D721Med (cell line): Measurements from ENCODE around the gene MAN1A2.
"Not testable (repeated sequence)": the region's sequence is repeated elsewhere in the genome, so short reads cannot be mapped to it uniquely, and the experiment has no call there.

Experiments used
- DNase-seq: peaks from one replicate; pipeline ENCODE4 v3.0.0; 2011; ENCODE audit warnings: low spot score; ENCODE audit not compliant: insufficient read length
- FAIRE-seq: peaks from 2 replicates; lab custom pipeline; 2011; peaks lifted over from hg19 to GRCh38; lab: Jason Lieb, UNC
- TF ChIP-seq, protein P1 (sequence below): IDR thresholded peaks from 2 replicates; pipeline ENCODE4 v1.5.1; 2012; ENCODE audit warnings: mild to moderate bottlenecking, control low read depth; ENCODE audit not compliant: insufficient read depth; ENCODE audit errors: missing control alignments

The MAN1A2 gene

DNA sequence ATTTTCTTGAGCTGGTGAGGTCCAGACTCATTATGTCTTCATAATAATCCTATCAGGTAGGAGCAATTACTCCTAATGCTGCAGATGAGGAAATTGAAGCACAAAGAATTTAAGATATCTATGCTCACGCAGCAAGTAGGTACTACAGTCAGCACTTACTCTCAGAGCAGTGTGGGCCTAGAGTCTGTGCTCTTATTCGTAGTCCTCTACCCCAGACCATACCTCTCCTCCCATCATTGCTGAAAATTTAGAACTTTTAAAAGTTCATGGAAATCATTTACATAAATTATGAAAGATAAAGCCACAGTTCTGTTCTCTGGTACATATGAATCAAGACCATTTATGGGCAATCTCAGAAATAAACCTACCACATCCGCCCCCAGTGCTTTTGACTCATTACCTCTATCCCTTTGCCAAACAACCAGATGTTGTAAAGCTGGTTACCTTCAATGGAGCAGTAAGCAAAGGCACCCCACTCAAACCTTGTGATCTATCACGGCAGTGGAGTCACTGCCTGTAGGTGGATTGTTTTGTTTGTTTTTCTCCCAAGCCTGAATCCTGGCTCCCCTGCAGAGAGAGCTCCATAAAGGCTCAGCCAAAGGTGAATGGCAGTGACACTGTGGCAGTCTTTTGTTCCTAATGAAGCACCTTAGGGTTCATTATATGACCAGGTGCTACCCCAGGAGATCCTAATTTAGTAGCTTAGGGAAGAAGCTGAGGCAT is 20.9 kb upstream of the MAN1A2 start:
- FAIRE-seq (no peak), DNase-seq (no peak)

DNA sequence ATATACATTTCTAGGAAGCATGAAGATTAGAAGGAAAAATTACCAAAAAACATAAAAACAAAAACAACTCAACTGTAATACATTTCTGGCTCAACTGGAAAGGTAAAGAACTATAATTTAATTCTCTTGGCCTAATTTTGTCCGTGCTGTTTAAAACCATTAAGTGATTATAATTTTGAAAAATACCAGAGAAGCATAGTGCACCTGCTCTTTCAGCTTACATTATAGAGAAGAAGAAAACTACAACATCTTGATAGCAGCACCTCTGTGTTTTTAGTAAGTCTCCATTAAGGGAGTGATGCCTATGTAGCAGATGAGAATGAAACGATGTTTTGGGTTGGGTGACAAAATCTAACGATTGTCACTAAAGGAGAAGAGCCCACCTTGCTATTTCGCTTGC is 19.3 kb upstream of the MAN1A2 start:
- TF ChIP-seq, protein P1, sequence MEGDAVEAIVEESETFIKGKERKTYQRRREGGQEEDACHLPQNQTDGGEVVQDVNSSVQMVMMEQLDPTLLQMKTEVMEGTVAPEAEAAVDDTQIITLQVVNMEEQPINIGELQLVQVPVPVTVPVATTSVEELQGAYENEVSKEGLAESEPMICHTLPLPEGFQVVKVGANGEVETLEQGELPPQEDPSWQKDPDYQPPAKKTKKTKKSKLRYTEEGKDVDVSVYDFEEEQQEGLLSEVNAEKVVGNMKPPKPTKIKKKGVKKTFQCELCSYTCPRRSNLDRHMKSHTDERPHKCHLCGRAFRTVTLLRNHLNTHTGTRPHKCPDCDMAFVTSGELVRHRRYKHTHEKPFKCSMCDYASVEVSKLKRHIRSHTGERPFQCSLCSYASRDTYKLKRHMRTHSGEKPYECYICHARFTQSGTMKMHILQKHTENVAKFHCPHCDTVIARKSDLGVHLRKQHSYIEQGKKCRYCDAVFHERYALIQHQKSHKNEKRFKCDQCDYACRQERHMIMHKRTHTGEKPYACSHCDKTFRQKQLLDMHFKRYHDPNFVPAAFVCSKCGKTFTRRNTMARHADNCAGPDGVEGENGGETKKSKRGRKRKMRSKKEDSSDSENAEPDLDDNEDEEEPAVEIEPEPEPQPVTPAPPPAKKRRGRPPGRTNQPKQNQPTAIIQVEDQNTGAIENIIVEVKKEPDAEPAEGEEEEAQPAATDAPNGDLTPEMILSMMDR, result no peak
- DNase-seq (no peak), FAIRE-seq (no peak)

More for the DNA sequence above, 20.9 kb upstream of the MAN1A2 start:
- TF ChIP-seq, protein P1, result no peak

DNA sequence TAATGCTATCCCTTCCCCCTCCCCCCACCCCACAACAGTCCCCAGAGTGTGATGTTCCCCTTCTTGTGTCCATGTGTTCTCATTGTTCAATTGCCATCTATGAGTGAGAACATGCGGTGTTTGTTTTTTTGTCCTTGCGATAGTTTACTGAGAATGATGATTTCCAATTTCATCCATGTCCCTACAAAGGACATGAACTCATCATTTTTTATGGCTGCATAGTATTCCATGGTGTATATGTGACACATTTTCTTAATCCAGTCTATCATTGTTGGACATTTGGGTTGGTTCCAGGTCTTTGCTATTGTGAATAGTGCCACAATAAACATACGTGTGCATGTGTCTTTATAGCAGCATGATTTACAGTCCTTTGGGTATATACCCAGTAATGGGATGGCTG is 14.6 kb upstream of the MAN1A2 start:
- not testable (repeated sequence) for DNase-seq, FAIRE-seq

DNA sequence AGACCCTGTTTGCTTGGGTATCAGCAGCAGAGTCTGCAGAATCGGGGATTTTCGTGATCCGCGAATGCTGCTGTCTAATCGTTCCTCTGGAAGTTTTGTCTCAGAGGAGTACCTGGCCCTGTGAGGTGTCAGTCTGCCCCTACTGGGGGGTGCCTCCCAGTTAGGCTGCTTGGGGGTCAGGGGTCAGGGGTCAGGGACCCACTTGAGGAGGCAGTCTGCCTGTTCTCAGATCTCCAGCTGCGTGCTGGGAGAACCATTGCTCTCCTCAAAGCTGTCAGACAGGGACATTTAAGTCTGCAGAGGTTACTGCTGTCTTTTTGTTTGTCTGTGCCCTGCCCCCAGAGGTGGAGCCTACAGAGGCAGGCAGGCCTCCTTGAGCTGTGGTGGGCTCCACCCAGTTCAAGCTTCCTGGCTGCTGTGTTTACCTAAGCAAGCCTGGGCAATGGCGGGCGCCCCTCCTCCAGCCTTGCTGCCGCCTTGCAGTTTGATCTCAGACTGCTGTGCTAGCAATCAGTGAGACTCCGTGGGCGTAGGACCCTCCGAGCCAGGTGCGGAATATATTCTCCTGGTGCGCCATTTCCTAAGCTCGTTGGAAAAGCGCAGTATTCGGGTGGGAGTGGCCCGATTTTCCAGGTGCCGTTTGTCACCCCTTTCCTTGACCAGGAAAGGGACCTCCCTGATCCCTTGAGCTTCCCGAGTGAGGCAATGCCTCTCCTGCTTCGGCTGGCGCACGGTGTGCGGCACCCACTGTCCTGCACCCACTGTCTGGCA is 9.2 kb upstream of the MAN1A2 start:
- DNase-seq, FAIRE-seq: not testable (repeated sequence)

DNA sequence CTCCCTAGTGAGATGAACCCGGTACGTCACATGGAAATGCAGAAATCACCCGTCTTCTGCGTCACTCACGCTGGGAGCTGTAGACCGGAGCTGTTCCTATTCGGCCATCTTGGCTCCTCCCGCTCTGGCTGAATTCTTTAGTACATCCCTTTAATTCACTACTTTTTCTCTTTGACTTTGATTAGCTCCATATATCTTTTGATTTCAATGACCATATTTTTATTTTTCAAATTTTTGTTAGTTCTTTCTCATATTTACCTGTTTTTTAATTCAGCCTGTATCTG is 8.7 kb upstream of the MAN1A2 start:
- DNase-seq, FAIRE-seq: not testable (repeated sequence)

DNA sequence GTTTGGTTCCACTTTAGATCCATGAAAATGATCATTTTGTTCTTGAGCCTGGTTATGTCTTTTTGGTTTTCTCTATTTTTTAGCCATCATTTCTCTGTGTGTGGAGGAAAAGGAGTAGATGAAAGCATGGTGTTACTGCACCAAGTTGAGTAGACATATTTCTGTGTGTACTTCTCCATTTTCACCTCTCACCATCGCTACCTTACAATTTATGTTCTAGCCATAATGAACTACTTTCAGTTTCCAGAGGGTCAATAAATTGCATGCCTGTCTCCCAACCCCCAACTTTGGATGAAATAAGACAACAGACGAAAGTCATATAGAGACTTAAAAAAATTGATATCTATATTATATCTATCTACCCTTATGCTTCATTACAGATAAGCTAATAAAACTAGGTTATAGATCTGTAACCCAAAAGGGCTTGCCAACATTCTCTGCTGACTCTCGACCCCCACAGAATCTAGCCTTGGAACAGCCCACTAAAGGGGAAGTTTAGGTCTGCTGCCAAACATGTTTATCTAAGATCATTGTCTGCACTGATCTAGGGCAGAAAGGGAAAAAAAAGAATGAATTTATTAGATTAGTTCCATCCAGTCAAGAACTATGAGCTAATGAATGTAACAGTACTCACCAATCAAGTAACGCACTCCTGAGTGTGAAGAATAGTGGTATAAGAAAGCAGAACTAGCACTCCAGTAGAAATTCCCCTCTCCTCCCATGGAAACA is 7.5 kb upstream of the MAN1A2 start:
- TF ChIP-seq, protein P1, result no peak
- no peak for FAIRE-seq
- no peak for DNase-seq

DNA sequence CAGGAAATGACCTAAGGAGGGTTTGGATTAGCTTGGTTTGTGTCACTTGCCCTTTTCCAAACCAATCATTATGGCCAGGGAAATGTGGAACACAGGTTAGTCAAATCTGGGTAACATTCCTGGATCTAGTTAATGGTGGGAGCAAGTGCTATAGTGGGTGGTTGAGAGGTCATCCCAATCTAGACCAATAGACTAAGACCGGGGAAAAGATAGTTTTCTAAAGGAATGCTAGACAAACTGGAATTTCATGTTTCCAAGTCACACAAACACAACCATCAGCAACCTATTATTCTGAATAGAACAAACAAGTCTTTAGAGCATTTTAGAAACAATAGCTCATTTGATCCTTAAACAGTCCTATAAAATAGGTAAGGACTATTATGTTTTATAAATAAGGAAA is 4.3 kb upstream of the MAN1A2 start:
- no peak for FAIRE-seq

DNA sequence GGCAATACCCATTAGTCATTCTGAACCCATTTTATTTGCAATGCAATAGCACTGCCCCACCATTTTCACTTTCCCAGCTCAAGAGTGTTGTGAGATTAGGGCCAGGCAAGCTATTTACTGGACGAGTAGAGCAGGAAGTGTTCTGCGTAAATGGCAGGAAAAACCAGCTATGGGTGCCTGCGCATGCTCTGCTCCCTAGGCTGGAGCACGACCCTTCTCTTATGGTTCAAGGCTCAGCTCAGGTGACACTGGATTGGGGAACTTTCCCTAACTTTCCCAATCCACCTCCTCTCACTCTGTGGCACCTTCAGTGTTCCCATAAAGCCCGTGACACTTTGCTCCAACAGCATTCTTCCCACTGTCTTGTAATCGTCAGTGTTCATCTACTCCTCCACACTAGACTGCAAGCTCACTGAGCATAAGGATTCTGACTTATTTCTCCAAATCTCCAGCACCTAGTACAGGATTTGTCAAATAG is 3.6 kb upstream of the MAN1A2 start:
- FAIRE-seq (no peak), DNase-seq (no peak)
- TF ChIP-seq, protein P1, result no peak

More for the DNA sequence above, 4.3 kb upstream of the MAN1A2 start:
- no peak for DNase-seq
- TF ChIP-seq, protein P1, result no peak
